GM12878 (cell line): Measurements from ENCODE around the gene TNRC6C. TPM values are rescaled to one million over a fixed set of nuclear protein-coding genes. Genes with fewer than 3 reads are reported as not detected.

Source experiments
- ATAC-seq: fragments of 200-7000 bp; cut with Tn5 transposase; 3 replicates; pipeline ENCODE4 v1.9.1; 2020; ENCODE audit warnings: mild to moderate bottlenecking, moderate library complexity
- BruUV-seq: library from RNA; stranded (reverse); fragments of 400-500 nt; replicated peaks from 2 replicates; lab custom pipeline; 2021; lab: Mats Ljungman, UMichigan
- CTCF ChIA-PET: fragments of 300-600 bp; sonication (Branson Sonifier 250); formaldehyde crosslinking; extraction: SDS; loops from one replicate; lab custom pipeline; 2021; ENCODE audit warnings: inconsistent platforms; lab: Yijun Ruan, JAX
- POLR2A ChIA-PET: fragments of 350-600 bp; formaldehyde crosslinking; extraction: SDS; loops from one replicate; lab custom pipeline; 2021; ENCODE audit warnings: inconsistent platforms; lab: Charles Lee
- RAD21 ChIA-PET: fragments of 300-600 bp; sonication (Branson Sonifier 250); formaldehyde crosslinking; loops from one replicate; lab custom pipeline; 2023; ENCODE audit warnings: antibody characterized with exemption; ENCODE audit not compliant: unreplicated experiment; lab: Charles Lee
- SMC1A ChIA-PET: fragments of 300-600 bp; sonication (Branson Sonifier 250); formaldehyde crosslinking; loops from one replicate; lab custom pipeline; 2023; ENCODE audit not compliant: unreplicated experiment, uncharacterized antibody; lab: Charles Lee
- DNase-seq: peaks from one replicate; pipeline ENCODE4 v3.0.0-alpha.2; 2011; ENCODE audit warnings: low read depth, low spot score
- FAIRE-seq: peaks from 3 replicates; lab custom pipeline; 2011; peaks lifted over from hg19 to GRCh38; lab: Jason Lieb, UNC
- H2AFZ ChIP-seq: 2 replicates; pipeline ENCODE4 v1.6.0; 2011; ENCODE audit warnings: low read depth, low read length, control low read depth; ENCODE audit not compliant: control insufficient read depth
- H3K27ac ChIP-seq: 2 replicates; pipeline ENCODE4 v1.5.1; 2011; ENCODE audit warnings: control low read depth; ENCODE audit not compliant: control insufficient read depth, insufficient read depth
- H3K27me3 ChIP-seq, 2 experiments: replicated peaks in 1 of 2; 2 replicates each; pipeline versions ENCODE4 v1.6.0 to v1.6.1; 2011; ENCODE audit warnings: low read length in 1 of 2; ENCODE audit not compliant: control insufficient read depth in 2 of 2, insufficient read depth in 2 of 2
- H3K36me3 ChIP-seq, 2 experiments: 2 replicates each; pipeline ENCODE4 v1.5.1; 2011; ENCODE audit warnings: low read length in 1 of 2; ENCODE audit not compliant: control insufficient read depth in 2 of 2, insufficient read depth in 2 of 2
- H3K4me1 ChIP-seq: 2 replicates; pipeline ENCODE4 v1.6.1; 2011; ENCODE audit warnings: mild to moderate bottlenecking, low read length, moderate library complexity, mixed read lengths; ENCODE audit not compliant: control insufficient read depth, insufficient read depth
- H3K4me2 ChIP-seq: 2 replicates; pipeline ENCODE4 v1.6.0; 2011; ENCODE audit warnings: control low read depth; ENCODE audit not compliant: control insufficient read depth, insufficient read depth
- H3K4me3 ChIP-seq: fragments of 200-600 bp; sonication (generic); 2 replicates; pipeline ENCODE4 v1.5.1; 2016
- H3K79me2 ChIP-seq: 2 replicates; pipeline ENCODE4 v1.6.0; 2011; ENCODE audit warnings: low read length; ENCODE audit not compliant: control insufficient read depth, insufficient read depth
- H3K9ac ChIP-seq: 2 replicates; pipeline ENCODE4 v1.8.0; 2011; ENCODE audit warnings: low read length, control low read depth, mixed read lengths; ENCODE audit not compliant: control insufficient read depth, insufficient read depth
- H3K9me3 ChIP-seq: replicated peaks from 3 replicates; pipeline ENCODE4 v1.5.1; 2011; ENCODE audit warnings: mild to moderate bottlenecking, low read length; ENCODE audit not compliant: control insufficient read depth, insufficient read depth
- H4K20me1 ChIP-seq: 2 replicates; pipeline ENCODE4 v1.6.0; 2011; ENCODE audit not compliant: control insufficient read depth, insufficient read depth
- BRCA1 ChIP-seq: IDR thresholded peaks from 2 replicates; pipeline ENCODE4 v1.6.1; 2011; ENCODE audit warnings: low read depth, low read length, improper control_type of control experiment
- GABPA ChIP-seq: IDR thresholded peaks from 2 replicates; pipeline ENCODE4 v1.6.1; 2014; ENCODE audit warnings: antibody characterized with exemption, low read depth, mild to moderate bottlenecking, inconsistent platforms
- KDM1A ChIP-seq: fragments of 200-600 bp; sonication (generic); IDR thresholded peaks from 2 replicates; pipeline ENCODE4 v1.6.1; 2016; ENCODE audit warnings: borderline replicate concordance
- LARP7 ChIP-seq: fragments of 450-650 bp; IDR thresholded peaks from 2 replicates; pipeline ENCODE4 v1.6.1; 2017; ENCODE audit warnings: mild to moderate bottlenecking
- NFIC ChIP-seq: IDR thresholded peaks from 2 replicates; pipeline ENCODE4 v1.6.1; 2012; ENCODE audit warnings: low read depth, mild to moderate bottlenecking, inconsistent platforms, low read length, moderate library complexity
- NFYA ChIP-seq: IDR thresholded peaks from 2 replicates; pipeline ENCODE4 v1.6.1; 2011; ENCODE audit warnings: low read depth, mild to moderate bottlenecking, low read length, improper control_type of control experiment, borderline replicate concordance
- PML ChIP-seq: IDR thresholded peaks from 2 replicates; pipeline ENCODE4 v1.6.1; 2012; ENCODE audit warnings: low read length, inconsistent platforms
- POLR2AphosphoS2 ChIP-seq: IDR thresholded peaks from 2 replicates; pipeline ENCODE4 v1.6.1; 2011; ENCODE audit warnings: low read depth, mild to moderate bottlenecking, low read length, improper control_type of control experiment, moderate library complexity
- RB1 ChIP-seq: fragments of 450-650 bp; formaldehyde crosslinking; IDR thresholded peaks from 2 replicates; pipeline ENCODE4 v1.6.1; 2017; ENCODE audit warnings: mild to moderate bottlenecking, borderline replicate concordance
- RBBP5 ChIP-seq: fragments of 200-600 bp; sonication (generic); conservative IDR thresholded peaks from 2 replicates; pipeline ENCODE4 v1.6.1; 2016
- SPI1 ChIP-seq: IDR thresholded peaks from 2 replicates; pipeline ENCODE4 v1.6.1; 2011; ENCODE audit warnings: low read depth, mild to moderate bottlenecking, low read length, moderate library complexity, borderline replicate concordance; ENCODE audit not compliant: insufficient read depth
- TCF12 ChIP-seq: IDR thresholded peaks from 2 replicates; pipeline ENCODE4 v1.6.1; 2011; ENCODE audit warnings: low read depth, mild to moderate bottlenecking, low read length
- YY1 ChIP-seq: IDR thresholded peaks from 2 replicates; pipeline ENCODE4 v1.6.1; 2011; ENCODE audit warnings: low read depth, mild to moderate bottlenecking, low read length
- ZNF217 ChIP-seq: fragments of 450-650 bp; IDR thresholded peaks from 2 replicates; pipeline ENCODE4 v1.6.1; 2017; ENCODE audit warnings: antibody characterized with exemption, mild to moderate bottlenecking
- ZNF274 ChIP-seq: IDR thresholded peaks from one replicate; pipeline ENCODE4 v1.8.0; 2011; ENCODE audit not compliant: insufficient read length, insufficient read depth
- ZZZ3 ChIP-seq: IDR thresholded peaks from 2 replicates; pipeline ENCODE4 v1.6.1; 2011; ENCODE audit warnings: low read depth; ENCODE audit not compliant: control insufficient read depth, insufficient read length
- WGBS: methylation state at CpG from one replicate; pipeline ENCODE4 v1.1.6; 2016; ENCODE audit warnings: low lambda C conversion rate; ENCODE audit not compliant: insufficient replicate concordance, insufficient coverage; ENCODE audit errors: missing lambda C conversion rate; 5-methylcytosine and 5-hydroxymethylcytosine counted together
- in situ Hi-C: fragments of 300-500 bp; cut with MboI; formaldehyde crosslinking; loops from 9 replicates; pipeline ENCODE4 v1.14.3; 2018; ENCODE audit warnings: mixed read lengths
- intact Hi-C: fragments of 100-400 bp; cut with micrococcal nuclease; formaldehyde crosslinking; loops from one replicate; pipeline ENCODE4 v1.14.2; 2022; ENCODE audit not compliant: unreplicated experiment
- polyA plus RNA-seq, 11 experiments: library from polyadenylated mRNA; depleted of rRNA in 4 of 11; unstranded in 6 of 11; stranded (reverse) in 5 of 11; fragments of >200 nt; fragmentation: Nextera tagmentation in 4 of 11; fragmentation: Illumina TruSeq in 1 of 11; extraction: Ambion mirVana in 4 of 11; extraction: Trizol in 1 of 11; gene quantifications; 1 replicate in 1 of 11; 2 replicates in 10 of 11; pipeline versions ENCODE4 v1.2.1 to v1.2.3, GENCODE V29; 2011 to 2016; ENCODE audit warnings: inconsistent platforms in 2 of 11, missing spikeins in 2 of 11, low read depth in 1 of 11
- total RNA-seq, 4 experiments: library from RNA; depleted of rRNA in 3 of 4; stranded (reverse); fragments of >200 nt in 3 of 4; fragmentation: Illumina TruSeq in 1 of 4; extraction: Trizol in 1 of 4; gene quantifications; 2 replicates each; pipeline versions ENCODE4 v1.2.1 to v1.2.3, GENCODE V29; 2013 to 2021
- TF ChIP-seq, protein P1 (sequence below): IDR thresholded peaks from 2 replicates; pipeline ENCODE4 v1.6.1; 2011; ENCODE audit warnings: borderline replicate concordance, low read depth, mild to moderate bottlenecking, moderate library complexity, mixed read lengths, low read length; ENCODE audit not compliant: insufficient read depth; ENCODE audit errors: extremely low read length

The TNRC6C gene
- total and polyA plus RNA-seq, 10 of the 15 experiments (the other 5 are each of a cell fraction or from before 2014, with no cell fraction given) = 0.40 to 6.1 (median 0.96) TPM

DNA sequence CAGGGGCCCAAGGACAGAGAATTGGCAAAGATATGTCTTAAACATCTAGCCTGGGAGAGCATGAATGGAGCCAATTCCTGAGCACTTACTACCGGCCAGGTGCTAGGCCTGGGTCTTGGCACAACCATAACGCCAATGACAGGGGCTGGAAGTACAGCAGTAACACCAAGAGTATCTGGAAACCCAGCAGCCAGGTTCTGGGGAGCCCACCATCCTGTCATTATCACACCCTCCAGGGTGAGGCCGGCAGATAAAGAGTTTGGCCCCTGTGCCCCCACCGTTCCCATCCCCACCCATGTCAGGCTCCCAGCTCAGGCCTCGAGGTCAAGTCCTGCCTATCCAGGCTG is 171.6 kb downstream of the TNRC6C start:
- no TSS peak for BruUV-seq
- no peak for DNase-seq
- peaks cover 98% of the 10 kb centered on the region for H3K79me2 ChIP-seq

DNA sequence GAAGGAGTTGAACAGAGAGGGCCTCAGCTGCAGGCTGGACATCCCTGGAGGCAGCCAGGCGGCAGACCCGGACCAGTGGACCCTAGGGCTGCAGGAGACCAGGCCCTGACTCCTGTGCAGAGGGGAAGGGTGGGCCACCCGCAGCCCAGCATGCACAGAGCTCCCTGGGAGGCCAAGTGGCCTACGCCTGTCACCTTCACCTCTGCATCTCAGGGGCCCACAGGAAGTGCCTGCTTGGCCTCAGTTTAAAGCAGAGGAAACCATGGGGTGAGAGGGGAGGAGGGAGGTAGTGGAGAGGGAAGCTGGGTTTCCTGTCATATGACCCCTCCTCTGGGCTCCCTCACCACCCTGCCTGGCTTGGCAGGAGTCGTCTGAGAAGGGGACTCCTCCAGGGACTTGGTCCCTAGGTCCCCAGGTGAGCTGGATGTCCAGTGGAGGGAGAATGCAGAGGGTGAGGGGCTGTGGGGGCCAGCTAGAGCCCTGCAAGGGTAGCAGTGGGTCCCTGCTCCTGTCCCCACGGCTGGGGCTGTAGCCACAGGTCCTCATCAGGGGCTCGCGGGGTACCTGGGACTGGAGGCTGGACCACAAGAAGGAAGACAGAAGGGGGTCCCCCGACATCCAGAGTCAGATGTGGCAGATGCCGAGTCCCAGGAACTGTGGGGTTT is 172.1 kb downstream of the TNRC6C start, which contains the start of gene TMC8:
TMC8 (plus strand) TSS at position 335 of the 665 bp plus-strand sequence. CDS start 818 bp downstream, outside the sequence.
- FAIRE-seq (peak; percentile 91), DNase-seq (no peak), ATAC-seq (peak; percentile 37)
- H3K4me2 ChIP-seq = peak within 1 kb of the TSS; percentile 96
- intact Hi-C loops (no loop called here), in situ Hi-C loops (no loop called here)
- ChIA-PET CTCF (interaction anchor here (1.0 to 12.7 kb wide), 8 partner anchors 6 to 120 kb away, joined by 3 to 100 read pairs (median 6); no protein-coding TSS in a partner anchor), RAD21 (interaction anchor here (0.6 to 1.8 kb wide), 15 partner anchors 10 to 988 kb away, joined by 3 to 10 read pairs (median 4); no protein-coding TSS in a partner anchor), SMC1A (interaction anchor here (0.6 to 1.7 kb wide), 6 partner anchors 10 to 110 kb away, joined by 3 to 6 read pairs (median 4); no protein-coding TSS in a partner anchor), POLR2A (interaction anchor here (0.5 to 8.0 kb wide), 16 partner anchors 12 to 685 kb away, joined by 3 to 85 read pairs (median 4); partner anchors contain the start of genes SYNGR2 and TNRC6C)
- H3K27me3 ChIP-seq = no peaks in the 10 kb centered on the region
- H3K4me1 ChIP-seq = peaks cover 59% of the 10 kb centered on the region
- BruUV-seq = no TSS peak
- H3K4me3 ChIP-seq = peak within 1 kb of the TSS; percentile 94
- peak within 1 kb of the TSS; percentile 93 for H3K27ac ChIP-seq
- peaks cover 96% of the 10 kb centered on the region for H3K79me2 ChIP-seq
- H3K9me3 ChIP-seq = no peaks in the 10 kb centered on the region
- H4K20me1 ChIP-seq = no peaks in the 10 kb centered on the region
- peaks cover 10 to 11% of the 10 kb centered on the region in 2 experiments; a peak in 3 of 4 replicates for H3K36me3 ChIP-seq
- H2AFZ ChIP-seq = no peak within 1 kb of the TSS
- under 1% methylated on average over 10 of the region's 10 CpGs for WGBS
- H3K9ac ChIP-seq = peak within 1 kb of the TSS; percentile 86
- TF ChIP-seq ZNF217 (no peak), SPI1 (no peak), NFYA (no peak), RBBP5 (no peak), ZNF274 (no peak), PML (no peak), RB1 (no peak; the same call in 1 of the 2 replicates), KDM1A (no peak), BRCA1 (no peak), YY1 (no peak), ZZZ3 (no peak), NFIC (no peak), GABPA (no peak), LARP7 (no peak)
- TF ChIP-seq, protein P1, sequence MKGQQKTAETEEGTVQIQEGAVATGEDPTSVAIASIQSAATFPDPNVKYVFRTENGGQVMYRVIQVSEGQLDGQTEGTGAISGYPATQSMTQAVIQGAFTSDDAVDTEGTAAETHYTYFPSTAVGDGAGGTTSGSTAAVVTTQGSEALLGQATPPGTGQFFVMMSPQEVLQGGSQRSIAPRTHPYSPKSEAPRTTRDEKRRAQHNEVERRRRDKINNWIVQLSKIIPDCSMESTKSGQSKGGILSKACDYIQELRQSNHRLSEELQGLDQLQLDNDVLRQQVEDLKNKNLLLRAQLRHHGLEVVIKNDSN = peak; percentile 68

More for the DNA sequence above, 171.6 kb downstream of the TNRC6C start:
- H3K9ac ChIP-seq = peak overlapping the region; percentile 86
- H3K36me3 ChIP-seq = peaks cover 5 to 6% of the 10 kb centered on the region in 2 experiments; a peak in 3 of 4 replicates
- peak overlapping the region; percentile 93 for H3K27ac ChIP-seq
- ChIA-PET POLR2A (interaction anchor here (0.7 to 8.0 kb wide), 14 partner anchors 12 to 684 kb away, joined by 3 to 85 read pairs (median 5); partner anchors contain the start of genes SYNGR2 and TNRC6C), SMC1A (interaction anchor here (0.6 to 1.7 kb wide), 6 partner anchors 10 to 110 kb away, joined by 3 to 6 read pairs (median 4); no protein-coding TSS in a partner anchor), CTCF (interaction anchor here (1.0 to 12.7 kb wide), 8 partner anchors 6 to 120 kb away, joined by 3 to 100 read pairs (median 6); no protein-coding TSS in a partner anchor), RAD21 (interaction anchor here (0.7 to 1.8 kb wide), 13 partner anchors 9 to 114 kb away, joined by 3 to 10 read pairs (median 5); no protein-coding TSS in a partner anchor)
- peak overlapping the region; percentile 96 for H3K4me2 ChIP-seq
- H3K27me3 ChIP-seq = no peaks in the 10 kb centered on the region
- intact Hi-C loops = no loop called here
- FAIRE-seq (peak; percentile 68), ATAC-seq (no peak)
- no peak overlapping the region for H2AFZ ChIP-seq
- peaks cover 59% of the 10 kb centered on the region for H3K4me1 ChIP-seq
- peak overlapping the region; percentile 94 for H3K4me3 ChIP-seq
- no peaks in the 10 kb centered on the region for H3K9me3 ChIP-seq
- 0 out of 2 replicates have a peak, but pooled peaks have one; percentile 12 for TF ChIP-seq POLR2AphosphoS2
- no peak for TF ChIP-seq TCF12
- H4K20me1 ChIP-seq = no peaks in the 10 kb centered on the region
- 0% methylated on average over 5 of the region's 5 CpGs for WGBS
- in situ Hi-C loops = no loop called here
